K562 (cell line): Measurements from ENCODE around the gene JPH2.

ENCODE experiments used
- FOXP1 ChIP-seq: sonication (generic); formaldehyde crosslinking; IDR thresholded peaks from 2 replicates; pipeline ENCODE4 v1.8.0; 2022; ENCODE audit warnings: mild to moderate bottlenecking, missing genetic modification reagents
- TCF3 ChIP-seq: sonication (generic); formaldehyde crosslinking; IDR thresholded peaks from 2 replicates; pipeline ENCODE4 v1.4.0; 2020; ENCODE audit warnings: mild to moderate bottlenecking, missing genetic modification reagents
- TF ChIP-seq, protein P1 (sequence below), 2 experiments: fragments of 450-650 bp; formaldehyde crosslinking in 1 of 2; IDR thresholded peaks; 2 replicates each; pipeline versions ENCODE4 v1.4.0 to v1.6.1; 2014 to 2020; ENCODE audit warnings: mild to moderate bottlenecking in 2 of 2, borderline replicate concordance in 1 of 2, low read depth in 1 of 2
- TF ChIP-seq, protein P2 (sequence below), 3 experiments: IDR thresholded peaks in 2 of 3; conservative IDR thresholded peaks in 1 of 3; 2 replicates each; pipeline ENCODE4 v1.5.1; 2011 to 2012; ENCODE audit warnings: low read length in 3 of 3, mild to moderate bottlenecking in 3 of 3, control low read depth in 2 of 3, improper control_type of control experiment in 1 of 3, inconsistent platforms in 1 of 3, low read depth in 1 of 3, mixed read lengths in 1 of 3, moderate library complexity in 1 of 3; ENCODE audit not compliant: insufficient read depth in 2 of 3

DNA sequence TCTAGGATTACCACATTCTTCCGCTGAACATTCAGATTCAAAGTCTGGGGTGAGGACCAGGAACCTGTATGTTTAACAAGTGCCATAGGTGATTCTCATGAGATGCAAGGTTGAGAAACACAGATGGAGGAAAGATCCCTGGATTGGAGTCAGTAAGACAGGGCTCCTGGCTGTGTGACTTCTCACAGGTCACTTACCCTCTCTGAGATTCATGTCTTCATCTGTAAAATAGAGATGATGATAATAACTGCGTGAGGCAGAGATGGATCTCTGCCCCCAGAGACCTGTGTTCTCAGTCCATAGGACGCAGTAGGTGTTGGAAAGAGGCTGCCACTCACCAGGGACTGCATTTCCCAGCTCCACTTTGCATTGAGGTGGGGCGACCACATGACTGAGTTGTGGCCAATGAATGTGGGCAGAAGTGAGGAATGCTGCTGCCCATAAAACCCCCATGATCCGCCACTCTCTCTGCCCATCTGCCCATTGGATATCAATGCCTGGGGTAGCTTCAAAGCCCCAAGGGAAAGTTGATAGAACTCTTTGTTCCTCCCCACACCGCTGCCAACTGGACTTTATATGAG, 46.5 kb upstream of the JPH2 start:
- TF ChIP-seq, protein P1, sequence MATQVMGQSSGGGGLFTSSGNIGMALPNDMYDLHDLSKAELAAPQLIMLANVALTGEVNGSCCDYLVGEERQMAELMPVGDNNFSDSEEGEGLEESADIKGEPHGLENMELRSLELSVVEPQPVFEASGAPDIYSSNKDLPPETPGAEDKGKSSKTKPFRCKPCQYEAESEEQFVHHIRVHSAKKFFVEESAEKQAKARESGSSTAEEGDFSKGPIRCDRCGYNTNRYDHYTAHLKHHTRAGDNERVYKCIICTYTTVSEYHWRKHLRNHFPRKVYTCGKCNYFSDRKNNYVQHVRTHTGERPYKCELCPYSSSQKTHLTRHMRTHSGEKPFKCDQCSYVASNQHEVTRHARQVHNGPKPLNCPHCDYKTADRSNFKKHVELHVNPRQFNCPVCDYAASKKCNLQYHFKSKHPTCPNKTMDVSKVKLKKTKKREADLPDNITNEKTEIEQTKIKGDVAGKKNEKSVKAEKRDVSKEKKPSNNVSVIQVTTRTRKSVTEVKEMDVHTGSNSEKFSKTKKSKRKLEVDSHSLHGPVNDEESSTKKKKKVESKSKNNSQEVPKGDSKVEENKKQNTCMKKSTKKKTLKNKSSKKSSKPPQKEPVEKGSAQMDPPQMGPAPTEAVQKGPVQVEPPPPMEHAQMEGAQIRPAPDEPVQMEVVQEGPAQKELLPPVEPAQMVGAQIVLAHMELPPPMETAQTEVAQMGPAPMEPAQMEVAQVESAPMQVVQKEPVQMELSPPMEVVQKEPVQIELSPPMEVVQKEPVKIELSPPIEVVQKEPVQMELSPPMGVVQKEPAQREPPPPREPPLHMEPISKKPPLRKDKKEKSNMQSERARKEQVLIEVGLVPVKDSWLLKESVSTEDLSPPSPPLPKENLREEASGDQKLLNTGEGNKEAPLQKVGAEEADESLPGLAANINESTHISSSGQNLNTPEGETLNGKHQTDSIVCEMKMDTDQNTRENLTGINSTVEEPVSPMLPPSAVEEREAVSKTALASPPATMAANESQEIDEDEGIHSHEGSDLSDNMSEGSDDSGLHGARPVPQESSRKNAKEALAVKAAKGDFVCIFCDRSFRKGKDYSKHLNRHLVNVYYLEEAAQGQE (IDR thresholded peaks at IDR 0.05; ENCODE audit: borderline replicate concordance): no peak
- TF ChIP-seq, protein P1 (CRISPR knock-in tag; IDR thresholded peaks at IDR 0.05; ENCODE audit: low read depth): no peak
- TF ChIP-seq FOXP1 (CRISPR knock-in tag): no peak
- TF ChIP-seq, protein P2, sequence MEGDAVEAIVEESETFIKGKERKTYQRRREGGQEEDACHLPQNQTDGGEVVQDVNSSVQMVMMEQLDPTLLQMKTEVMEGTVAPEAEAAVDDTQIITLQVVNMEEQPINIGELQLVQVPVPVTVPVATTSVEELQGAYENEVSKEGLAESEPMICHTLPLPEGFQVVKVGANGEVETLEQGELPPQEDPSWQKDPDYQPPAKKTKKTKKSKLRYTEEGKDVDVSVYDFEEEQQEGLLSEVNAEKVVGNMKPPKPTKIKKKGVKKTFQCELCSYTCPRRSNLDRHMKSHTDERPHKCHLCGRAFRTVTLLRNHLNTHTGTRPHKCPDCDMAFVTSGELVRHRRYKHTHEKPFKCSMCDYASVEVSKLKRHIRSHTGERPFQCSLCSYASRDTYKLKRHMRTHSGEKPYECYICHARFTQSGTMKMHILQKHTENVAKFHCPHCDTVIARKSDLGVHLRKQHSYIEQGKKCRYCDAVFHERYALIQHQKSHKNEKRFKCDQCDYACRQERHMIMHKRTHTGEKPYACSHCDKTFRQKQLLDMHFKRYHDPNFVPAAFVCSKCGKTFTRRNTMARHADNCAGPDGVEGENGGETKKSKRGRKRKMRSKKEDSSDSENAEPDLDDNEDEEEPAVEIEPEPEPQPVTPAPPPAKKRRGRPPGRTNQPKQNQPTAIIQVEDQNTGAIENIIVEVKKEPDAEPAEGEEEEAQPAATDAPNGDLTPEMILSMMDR (IDR thresholded peaks at IDR 0.05 in 2 of 3, conservative IDR thresholded peaks at IDR 0.05 in 1 of 3; ENCODE audit: insufficient read depth in 2 of 3, low read depth in 1 of 3, low read length in 3 of 3): no peak
- TF ChIP-seq TCF3 (CRISPR knock-in tag): no peak
